BLaER1 treated with 17β-estradiol and CSF1 and Interleukin-3, amounts not matched to agents 10 nM and 100 nM (cell line): Measurements from ENCODE around the gene DIP2C.

Source experiments
- H3K27ac ChIP-seq, 11 experiments: shearing (Covaris generic); formaldehyde crosslinking; 2 replicates each; pipeline ENCODE4 v1.8.1; 2022
- H3K27me3 ChIP-seq, 11 experiments: shearing (Covaris generic); formaldehyde crosslinking; 2 replicates each; pipeline ENCODE4 v1.8.1; 2022
- H3K36me3 ChIP-seq, 11 experiments: shearing (Covaris generic); formaldehyde crosslinking; 2 replicates each; pipeline ENCODE4 v1.8.1; 2022
- H3K4me1 ChIP-seq, 10 experiments: shearing (Covaris generic); formaldehyde crosslinking; 2 replicates each; pipeline ENCODE4 v1.8.1; 2022
- H3K4me2 ChIP-seq, 11 experiments: shearing (Covaris generic); formaldehyde crosslinking; 2 replicates each; pipeline ENCODE4 v1.8.1; 2022
- H3K4me3 ChIP-seq, 10 experiments: shearing (Covaris generic); formaldehyde crosslinking; 2 replicates each; pipeline ENCODE4 v1.8.1; 2022
- H3K9ac ChIP-seq, 11 experiments: shearing (Covaris generic); formaldehyde crosslinking; 2 replicates each; pipeline ENCODE4 v1.8.1; 2022
- H3K9me3 ChIP-seq, 11 experiments: shearing (Covaris generic); formaldehyde crosslinking; replicated peaks in 1 of 11; 2 replicates each; pipeline ENCODE4 v1.8.1; 2022
- H4K20me1 ChIP-seq, 11 experiments: shearing (Covaris generic); formaldehyde crosslinking; 2 replicates each; pipeline ENCODE4 v1.8.1; 2022
- Cebpa-rat ChIP-seq, 11 experiments: shearing (Covaris generic); IDR thresholded peaks; 2 replicates each; pipeline ENCODE4 v1.8.1; 2022

The DIP2C gene

GRCh38 chr10:490891-491571, 198.4 kb downstream of the DIP2C start:
- H3K36me3 ChIP-seq = no peaks in the 10 kb centered on the region
- no peak overlapping the region for H3K9ac ChIP-seq

GRCh38 chr10:490256-490655, 199.2 kb downstream of the DIP2C start:
- no peak for TF ChIP-seq Cebpa-rat (IDR thresholded peaks at IDR 0.05)
- Histone ChIP-seq H3K9ac (no peak overlapping the region), H3K36me3 (no peaks in the 10 kb centered on the region), H3K4me3 (no peak overlapping the region), H3K9me3 (no peaks in the 10 kb centered on the region), H3K27me3 (peaks cover 0 to 16% (median 9%) of the 10 kb centered on the region in 11 experiments; a peak in 12 of 22 replicates), H3K4me2 (peak overlapping the region in 7 of 11 experiments; percentile 7 to 46 (median 31); a peak in 5 of 22 replicates), H3K27ac (no peak overlapping the region), H4K20me1 (peaks cover 0 to 81% (median 0%) of the 10 kb centered on the region in 11 experiments; a peak in 6 of 22 replicates), H3K4me1 (peaks cover 7 to 46% (median 26%) of the 10 kb centered on the region in 10 experiments; a peak in 18 of 20 replicates)

More at GRCh38 chr10:490891-491571, 198.4 kb downstream of the DIP2C start:
- peaks cover 0 to 81% (median 0%) of the 10 kb centered on the region in 11 experiments; a peak in 6 of 22 replicates for H4K20me1 ChIP-seq
- 0 out of 22 replicates have a peak, but pooled peaks of 1 of the 11 experiments have one; percentile 23 for TF ChIP-seq Cebpa-rat (IDR thresholded peaks at IDR 0.05)
- peak overlapping the region in 10 of 11 experiments; percentile 16 to 58 (median 34); a peak in 16 of 22 replicates for H3K4me2 ChIP-seq
- H3K9me3 ChIP-seq = no peaks in the 10 kb centered on the region
- no peak overlapping the region for H3K4me3 ChIP-seq
- H3K27ac ChIP-seq = no peak overlapping the region
- peaks cover 3 to 38% (median 20%) of the 10 kb centered on the region in 10 experiments; a peak in 17 of 20 replicates for H3K4me1 ChIP-seq
- H3K27me3 ChIP-seq = peaks cover 0 to 16% (median 9%) of the 10 kb centered on the region in 11 experiments; a peak in 12 of 22 replicates

- no peak overlapping the region for H3K9ac ChIP-seq
- no peak overlapping the region for H3K4me3 ChIP-seq
- no peak for TF ChIP-seq Cebpa-rat (IDR thresholded peaks at IDR 0.05)
- no peak overlapping the region for H3K27ac ChIP-seq
- H3K36me3 ChIP-seq = no peaks in the 10 kb centered on the region
- H3K27me3 ChIP-seq = peaks cover 0 to 16% (median 9%) of the 10 kb centered on the region in 11 experiments; a peak in 12 of 22 replicates
- peaks cover 0 to 81% (median 0%) of the 10 kb centered on the region in 11 experiments; a peak in 6 of 22 replicates for H4K20me1 ChIP-seq
- H3K4me2 ChIP-seq = peak overlapping the region in 6 of 11 experiments; percentile 13 to 38 (median 28); a peak in 4 of 22 replicates
- peaks cover 7 to 49% (median 30%) of the 10 kb centered on the region in 10 experiments; a peak in 18 of 20 replicates for H3K4me1 ChIP-seq
- no peaks in the 10 kb centered on the region for H3K9me3 ChIP-seq
These were observed 200.1 kb downstream of the DIP2C start for GRCh38 chr10:489330-489729.

- H3K36me3 ChIP-seq = no peaks in the 10 kb centered on the region
- H3K9me3 ChIP-seq = no peaks in the 10 kb centered on the region
- no peak for TF ChIP-seq Cebpa-rat (IDR thresholded peaks at IDR 0.05)
- peaks cover 7 to 49% (median 30%) of the 10 kb centered on the region in 10 experiments; a peak in 18 of 20 replicates for H3K4me1 ChIP-seq
- H3K4me3 ChIP-seq = no peak overlapping the region
- no peak overlapping the region for H3K27ac ChIP-seq
- peaks cover 0 to 16% (median 9%) of the 10 kb centered on the region in 11 experiments; a peak in 12 of 22 replicates for H3K27me3 ChIP-seq
- H3K9ac ChIP-seq = no peak overlapping the region
- H3K4me2 ChIP-seq = peak overlapping the region in 3 of 11 experiments; percentile 13 to 35 (median 18); a peak in 1 of 22 replicates
- H4K20me1 ChIP-seq = peaks cover 0 to 77% (median 0%) of the 10 kb centered on the region in 11 experiments; a peak in 7 of 22 replicates
These were observed 200.6 kb downstream of the DIP2C start for GRCh38 chr10:488933-489215.

GRCh38 chr10:488081-488932, 201.2 kb downstream of the DIP2C start:
- TF ChIP-seq Cebpa-rat (IDR thresholded peaks at IDR 0.05) = no peak
- H4K20me1 ChIP-seq = peaks cover 0 to 73% (median 0%) of the 10 kb centered on the region in 11 experiments; a peak in 7 of 22 replicates
- no peaks in the 10 kb centered on the region for H3K9me3 ChIP-seq
- H3K27me3 ChIP-seq = peaks cover 0 to 16% (median 9%) of the 10 kb centered on the region in 11 experiments; a peak in 12 of 22 replicates
- H3K27ac ChIP-seq = no peak overlapping the region
- H3K9ac ChIP-seq = no peak overlapping the region
- H3K4me1 ChIP-seq = peaks cover 7 to 49% (median 31%) of the 10 kb centered on the region in 10 experiments; a peak in 18 of 20 replicates
- H3K36me3 ChIP-seq = peaks cover 0 to 5% (median 0%) of the 10 kb centered on the region in 11 experiments; a peak in 1 of 22 replicates
- no peak overlapping the region for H3K4me3 ChIP-seq
- no peak overlapping the region for H3K4me2 ChIP-seq

- Histone ChIP-seq H3K9me3 (no peaks in the 10 kb centered on the region), H3K36me3 (peaks cover 0 to 18% (median 0%) of the 10 kb centered on the region in 11 experiments; a peak in 4 of 22 replicates), H4K20me1 (peaks cover 0 to 73% (median 0%) of the 10 kb centered on the region in 11 experiments; a peak in 9 of 22 replicates), H3K4me3 (no peak overlapping the region), H3K4me2 (peak overlapping the region in 5 of 11 experiments; percentile 6 to 88 (median 84); a peak in 4 of 22 replicates), H3K9ac (no peak overlapping the region), H3K4me1 (peaks cover 7 to 62% (median 36%) of the 10 kb centered on the region in 10 experiments; a peak in 18 of 20 replicates), H3K27ac (no peak overlapping the region), H3K27me3 (peaks cover 0 to 16% (median 9%) of the 10 kb centered on the region in 11 experiments; a peak in 12 of 22 replicates)
- no peak for TF ChIP-seq Cebpa-rat (IDR thresholded peaks at IDR 0.05)
These were observed 202.7 kb downstream of the DIP2C start for GRCh38 chr10:486666-487322.

- Histone ChIP-seq H3K4me3 (no peak overlapping the region), H4K20me1 (peaks cover 0 to 73% (median 0%) of the 10 kb centered on the region in 11 experiments; a peak in 8 of 22 replicates), H3K36me3 (peaks cover 0 to 18% (median 0%) of the 10 kb centered on the region in 11 experiments; a peak in 4 of 22 replicates), H3K27me3 (peaks cover 0 to 16% (median 9%) of the 10 kb centered on the region in 11 experiments; a peak in 12 of 22 replicates), H3K27ac (no peak overlapping the region), H3K9ac (no peak overlapping the region), H3K9me3 (no peaks in the 10 kb centered on the region), H3K4me1 (peaks cover 9 to 65% (median 36%) of the 10 kb centered on the region in 10 experiments; a peak in 19 of 20 replicates), H3K4me2 (peak overlapping the region in 4 of 11 experiments; percentile 84 to 88 (median 84); a peak in 5 of 22 replicates)
- TF ChIP-seq Cebpa-rat (IDR thresholded peaks at IDR 0.05) = no peak
These were observed 203.3 kb downstream of the DIP2C start for GRCh38 chr10:486206-486605.

GRCh38 chr10:485776-486175, 203.7 kb downstream of the DIP2C start:
- Histone ChIP-seq H3K4me1 (peaks cover 8 to 65% (median 36%) of the 10 kb centered on the region in 10 experiments; a peak in 19 of 20 replicates), H3K4me3 (peak overlapping the region in 1 of 10 experiments; percentile 45; a peak in 1 of 20 replicates), H3K36me3 (peaks cover 0 to 18% (median 0%) of the 10 kb centered on the region in 11 experiments; a peak in 4 of 22 replicates), H3K9me3 (no peaks in the 10 kb centered on the region), H3K4me2 (peak overlapping the region; percentile 71 to 91 (median 84); a peak in 21 of 22 replicates), H4K20me1 (peaks cover 0 to 73% (median 0%) of the 10 kb centered on the region in 11 experiments; a peak in 8 of 22 replicates), H3K9ac (peak overlapping the region in 2 of 11 experiments; percentile 79 to 80; a peak in 1 of 22 replicates), H3K27me3 (peaks cover 0 to 14% (median 9%) of the 10 kb centered on the region in 11 experiments; a peak in 12 of 22 replicates), H3K27ac (no peak overlapping the region)
- no peak for TF ChIP-seq Cebpa-rat (IDR thresholded peaks at IDR 0.05)
